C4-2B (cell line): Measurements from ENCODE around the gene RBM4.

Experiments
- H3K27ac ChIP-seq: fragments of 450-650 bp; 2 replicates; pipeline ENCODE4 v1.5.1; 2017
- CTCF ChIP-seq: fragments of 450-650 bp; conservative IDR thresholded peaks from 2 replicates; pipeline ENCODE4 v1.5.1; 2017; ENCODE audit warnings: mild to moderate bottlenecking
- ZFX ChIP-seq: fragments of 450-650 bp; IDR thresholded peaks from 2 replicates; pipeline ENCODE4 v1.6.1; 2017

Gene RBM4

GRCh38 chr11:66619080-66619554 is 19.4 kb upstream of the RBM4 start:
- TF ChIP-seq CTCF (no peak), ZFX (no peak)

GRCh38 chr11:66624450-66624849 is 14.1 kb upstream of the RBM4 start:
- no peak overlapping the region for H3K27ac ChIP-seq
- TF ChIP-seq CTCF = no peak
- no peak for TF ChIP-seq ZFX

More at GRCh38 chr11:66619080-66619554, 19.4 kb upstream of the RBM4 start:
- no peak overlapping the region; the same call in 1 of the 2 replicates for H3K27ac ChIP-seq

- TF ChIP-seq CTCF = no peak
- no peak for TF ChIP-seq ZFX
- no peak overlapping the region for H3K27ac ChIP-seq
These were observed 13.3 kb upstream of the RBM4 start for GRCh38 chr11:66625041-66625751.

GRCh38 chr11:66625752-66626149 is 12.8 kb upstream of the RBM4 start:
- H3K27ac ChIP-seq = no peak overlapping the region
- no peak for TF ChIP-seq ZFX
- no peak for TF ChIP-seq CTCF

GRCh38 chr11:66626382-66626781 is 12.1 kb upstream of the RBM4 start:
- no peak overlapping the region for H3K27ac ChIP-seq
- no peak for TF ChIP-seq CTCF

GRCh38 chr11:66626926-66627325 is 11.6 kb upstream of the RBM4 start:
- TF ChIP-seq CTCF (no peak), ZFX (no peak)
- H3K27ac ChIP-seq = no peak overlapping the region

GRCh38 chr11:66628061-66628603 is 10.4 kb upstream of the RBM4 start:
- TF ChIP-seq ZFX (no peak), CTCF (no peak)

More at GRCh38 chr11:66628061-66628603, 10.4 kb upstream of the RBM4 start:
- no peak overlapping the region for H3K27ac ChIP-seq
